LNCaP clone FGC (cell line): ENCODE results near the gene ZBTB16.

Source experiments
- DNase-seq: peaks from one replicate; pipeline ENCODE4 v3.0.0-alpha.2; 2011; ENCODE audit warnings: low read depth
- H3K4me3 ChIP-seq: 2 replicates; pipeline ENCODE4 v1.5.1; 2011; ENCODE audit warnings: mild to moderate bottlenecking, low read depth, low read length, control low read depth
- CTCF ChIP-seq: IDR thresholded peaks from 2 replicates; pipeline ENCODE4 v1.5.1; 2012; ENCODE audit warnings: mild to moderate bottlenecking; ENCODE audit not compliant: control insufficient read depth, insufficient read depth; ENCODE audit errors: extremely low read depth

ZBTB16 gene

GRCh38 chr11:114263513-114264170 is 204.1 kb downstream of the ZBTB16 start:
- no peak overlapping the region for H3K4me3 ChIP-seq
- no peak for TF ChIP-seq CTCF
- no peak for DNase-seq

GRCh38 chr11:114264381-114264780 is 204.9 kb downstream of the ZBTB16 start:
- TF ChIP-seq CTCF = no peak
- no peak overlapping the region for H3K4me3 ChIP-seq
- DNase-seq = no peak

- no peak overlapping the region for H3K4me3 ChIP-seq
- no peak for DNase-seq
- no peak for TF ChIP-seq CTCF
Measured at GRCh38 chr11:114265122-114265878, 205.8 kb downstream of the ZBTB16 start.

GRCh38 chr11:114269498-114269897 is 210.0 kb downstream of the ZBTB16 start:
- DNase-seq = no peak
- no peak for TF ChIP-seq CTCF
- no peak overlapping the region for H3K4me3 ChIP-seq

- H3K4me3 ChIP-seq = no peak overlapping the region
- no peak for DNase-seq
- no peak for TF ChIP-seq CTCF
Measured at GRCh38 chr11:114270531-114271270, 211.2 kb downstream of the ZBTB16 start.

- TF ChIP-seq CTCF = no peak
- no peak for DNase-seq
- no peak overlapping the region for H3K4me3 ChIP-seq
Measured at GRCh38 chr11:114271316-114271715, 211.8 kb downstream of the ZBTB16 start.
